GM10266 (cell line): ENCODE results near the gene SIGLEC15.

ENCODE experiments used
- DNase-seq: peaks from one replicate; pipeline ENCODE4 v3.0.0; 2012; ENCODE audit errors: extremely low spot score
- TF ChIP-seq, protein P1 (sequence below): IDR thresholded peaks from 2 replicates; pipeline ENCODE4 v1.5.1; 2012; ENCODE audit warnings: mild to moderate bottlenecking, low read depth; ENCODE audit not compliant: control insufficient read depth, insufficient read depth; ENCODE audit errors: missing control alignments

The SIGLEC15 gene, protein sequence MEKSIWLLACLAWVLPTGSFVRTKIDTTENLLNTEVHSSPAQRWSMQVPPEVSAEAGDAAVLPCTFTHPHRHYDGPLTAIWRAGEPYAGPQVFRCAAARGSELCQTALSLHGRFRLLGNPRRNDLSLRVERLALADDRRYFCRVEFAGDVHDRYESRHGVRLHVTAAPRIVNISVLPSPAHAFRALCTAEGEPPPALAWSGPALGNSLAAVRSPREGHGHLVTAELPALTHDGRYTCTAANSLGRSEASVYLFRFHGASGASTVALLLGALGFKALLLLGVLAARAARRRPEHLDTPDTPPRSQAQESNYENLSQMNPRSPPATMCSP

GRCh38 chr18:45825258-45826044 is at the start of gene SIGLEC15:
Gene SIGLEC15 (plus strand): TSS chr18:45825675. CDS start chr18:45825729, 54 bp downstream.
- TF ChIP-seq, protein P1, sequence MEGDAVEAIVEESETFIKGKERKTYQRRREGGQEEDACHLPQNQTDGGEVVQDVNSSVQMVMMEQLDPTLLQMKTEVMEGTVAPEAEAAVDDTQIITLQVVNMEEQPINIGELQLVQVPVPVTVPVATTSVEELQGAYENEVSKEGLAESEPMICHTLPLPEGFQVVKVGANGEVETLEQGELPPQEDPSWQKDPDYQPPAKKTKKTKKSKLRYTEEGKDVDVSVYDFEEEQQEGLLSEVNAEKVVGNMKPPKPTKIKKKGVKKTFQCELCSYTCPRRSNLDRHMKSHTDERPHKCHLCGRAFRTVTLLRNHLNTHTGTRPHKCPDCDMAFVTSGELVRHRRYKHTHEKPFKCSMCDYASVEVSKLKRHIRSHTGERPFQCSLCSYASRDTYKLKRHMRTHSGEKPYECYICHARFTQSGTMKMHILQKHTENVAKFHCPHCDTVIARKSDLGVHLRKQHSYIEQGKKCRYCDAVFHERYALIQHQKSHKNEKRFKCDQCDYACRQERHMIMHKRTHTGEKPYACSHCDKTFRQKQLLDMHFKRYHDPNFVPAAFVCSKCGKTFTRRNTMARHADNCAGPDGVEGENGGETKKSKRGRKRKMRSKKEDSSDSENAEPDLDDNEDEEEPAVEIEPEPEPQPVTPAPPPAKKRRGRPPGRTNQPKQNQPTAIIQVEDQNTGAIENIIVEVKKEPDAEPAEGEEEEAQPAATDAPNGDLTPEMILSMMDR = no peak
- no peak for DNase-seq

DNA sequence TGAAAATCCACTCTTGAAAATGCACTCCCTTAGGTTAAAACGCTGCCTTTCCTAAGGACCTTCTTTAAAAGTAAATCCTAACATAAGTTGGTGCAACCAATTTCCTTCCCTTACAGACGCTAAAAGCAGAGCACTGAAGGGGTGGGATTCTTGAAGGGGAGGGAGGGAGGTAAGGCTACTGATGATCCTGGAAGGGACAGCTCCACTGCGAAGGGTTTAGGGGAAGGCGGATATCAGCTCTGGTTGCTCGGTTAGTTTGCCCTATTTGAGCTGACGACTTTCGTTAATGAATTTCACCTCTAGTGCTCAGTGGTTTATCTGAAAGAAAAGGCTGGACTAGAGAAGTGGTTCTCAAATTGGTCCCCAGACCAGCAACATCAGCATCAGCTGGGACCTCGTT is 49.7 kb upstream of the SIGLEC15 start:
- DNase-seq = no peak
- TF ChIP-seq, protein P1 = no peak

DNA sequence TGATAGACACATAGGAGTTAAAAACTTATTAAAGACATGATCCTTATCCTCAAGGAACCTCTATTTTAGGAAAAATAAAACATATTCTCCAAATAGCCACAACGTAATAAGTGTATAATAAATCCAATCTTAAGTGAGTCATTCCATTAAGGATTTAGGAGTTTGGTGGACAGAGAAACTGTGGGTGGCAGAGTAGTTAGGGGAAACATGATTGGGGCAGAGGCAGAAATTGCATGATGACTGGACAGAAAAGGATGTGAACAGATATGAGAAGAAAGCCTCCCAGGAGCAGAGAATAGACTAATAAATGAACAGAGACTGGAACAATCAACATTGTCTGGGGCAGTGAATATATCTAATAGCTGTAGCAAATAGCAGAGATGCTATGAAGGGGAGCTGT is 48.1 kb upstream of the SIGLEC15 start:
- TF ChIP-seq, protein P1 = no peak
- no peak for DNase-seq

GRCh38 chr18:45780568-45780967 is 44.9 kb upstream of the SIGLEC15 start:
- DNase-seq = no peak
- TF ChIP-seq, protein P1 = no peak

DNA sequence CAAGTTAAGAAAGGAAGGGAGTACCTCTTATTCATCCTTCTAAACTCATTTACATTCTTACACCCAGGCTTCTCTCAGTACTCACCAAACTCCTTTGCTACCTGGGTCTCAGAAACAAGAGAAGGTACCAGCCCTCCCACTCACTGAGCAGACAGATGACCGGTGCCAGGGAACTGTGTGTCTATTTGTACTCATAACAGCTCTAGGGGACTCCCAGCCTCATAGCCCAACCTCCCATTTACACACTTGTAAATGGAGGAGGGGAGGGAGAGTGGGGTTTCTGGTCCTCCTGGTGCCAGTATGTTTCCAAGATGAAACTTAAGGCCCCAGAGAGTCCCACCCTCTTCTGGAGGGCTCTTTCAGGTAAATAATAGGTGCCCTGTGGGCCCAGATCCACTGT is 42.8 kb upstream of the SIGLEC15 start:
- TF ChIP-seq, protein P1 = no peak
- DNase-seq = no peak

- DNase-seq = no peak
- TF ChIP-seq, protein P1 = no peak
Measured at GRCh38 chr18:45783097-45784075, 42.1 kb upstream of the SIGLEC15 start.
